Measurements from ENCODE around the gene HELZ. TPM values are rescaled to one million over a fixed set of nuclear protein-coding genes. Genes with fewer than 3 reads are reported as not detected.

HELZ gene
- total and polyA plus RNA-seq, 2 donors (not counting 1 experiment from before 2014, with no cell fraction given) = 10.4 to 97.8 TPM

DNA sequence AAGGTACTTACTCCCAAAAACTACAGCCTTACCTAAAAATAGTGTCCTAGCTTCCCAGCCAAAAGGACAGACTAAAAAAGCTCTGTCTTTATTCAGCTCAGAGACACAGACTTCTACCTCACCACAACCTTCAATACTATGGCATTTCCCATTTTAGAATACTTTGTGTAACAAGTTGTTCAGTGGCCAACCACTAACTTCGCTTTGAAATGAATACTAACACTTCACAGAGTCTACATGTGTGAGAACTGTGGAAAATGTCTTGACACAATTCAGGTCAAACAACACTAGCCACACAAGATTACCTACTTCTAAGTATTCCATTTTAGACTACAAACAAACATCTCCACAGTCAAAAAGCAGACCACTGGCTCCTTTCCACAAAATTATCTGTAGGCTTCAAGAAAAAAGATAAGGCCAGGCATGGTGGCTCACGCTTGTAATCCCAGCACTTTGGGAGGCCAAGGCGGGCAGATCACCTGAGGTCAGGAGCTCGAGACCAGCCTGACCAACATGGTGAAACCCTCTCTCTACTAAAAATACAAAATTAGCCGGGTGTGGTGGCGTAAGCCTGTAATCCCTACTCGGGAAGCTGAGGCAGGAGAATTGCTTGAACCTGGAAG is 3.2 kb downstream of the HELZ start:
- Histone ChIP-seq H3K9me3 (ENCODE audit: control extremely low read depth in 1 of 3, control insufficient read depth in 2 of 3, insufficient read depth in 1 of 3, low read length in 2 of 3) (no peaks in the 10 kb centered on the region), H3K4me2 (replicated peaks; ENCODE audit: low read depth, low read length, poor library complexity, severe bottlenecking) (no peak overlapping the region), H3K4me1 (ENCODE audit: control insufficient read depth in 2 of 2, insufficient read depth in 2 of 2, low read length in 2 of 2) (peaks cover 17 to 23% of the 10 kb centered on the region in 2 donors), H3K4me3 (ENCODE audit: control extremely low read depth in 1 of 5, extremely low read depth in 1 of 5, insufficient read depth in 1 of 5, low read depth in 2 of 5, low read length in 4 of 5) (no peak overlapping the region), H3K27ac (ENCODE audit: low read length in 2 of 2) (no peak overlapping the region), H3K9ac (ENCODE audit: low read length) (no peak overlapping the region), H2AFZ (ENCODE audit: insufficient read depth, low read depth, low read length, poor library complexity, severe bottlenecking) (no peak overlapping the region), H3K79me2 (ENCODE audit: control insufficient read depth, insufficient read depth, low read length) (peaks cover 80% of the 10 kb centered on the region), H3K27me3 (replicated peaks in 1 of 4; ENCODE audit: control extremely low read depth in 1 of 4, control insufficient read depth in 3 of 4, insufficient read depth in 4 of 4, low read length in 3 of 4) (peaks cover 0 to 8% (median 0%) of the 10 kb centered on the region in 4 experiments), H3K36me3 (replicated peaks in 1 of 2; ENCODE audit: control extremely low read depth in 1 of 2, control insufficient read depth in 1 of 2, extremely low read depth in 1 of 2, insufficient read depth in 2 of 2, low read length in 1 of 2) (peaks cover 3 to 41% of the 10 kb centered on the region in 2 experiments), H4K20me1 (ENCODE audit: control insufficient read depth, insufficient read depth, low read length, poor library complexity, severe bottlenecking) (peaks cover 28% of the 10 kb centered on the region)
- H3K9me3 Mint-ChIP-seq (ENCODE audit: insufficient read depth) = no peaks in the 10 kb centered on the region
- ATAC-seq (ENCODE audit: low read depth) = no peak
- 100% methylated on average over 1 of the region's 7 CpGs for WGBS (ENCODE audit: insufficient coverage)
- POLR2A ChIA-PET = no interaction called here
- H3K4me1 Mint-ChIP-seq = peaks cover 43% of the 10 kb centered on the region
- TF ChIP-seq, protein P1, sequence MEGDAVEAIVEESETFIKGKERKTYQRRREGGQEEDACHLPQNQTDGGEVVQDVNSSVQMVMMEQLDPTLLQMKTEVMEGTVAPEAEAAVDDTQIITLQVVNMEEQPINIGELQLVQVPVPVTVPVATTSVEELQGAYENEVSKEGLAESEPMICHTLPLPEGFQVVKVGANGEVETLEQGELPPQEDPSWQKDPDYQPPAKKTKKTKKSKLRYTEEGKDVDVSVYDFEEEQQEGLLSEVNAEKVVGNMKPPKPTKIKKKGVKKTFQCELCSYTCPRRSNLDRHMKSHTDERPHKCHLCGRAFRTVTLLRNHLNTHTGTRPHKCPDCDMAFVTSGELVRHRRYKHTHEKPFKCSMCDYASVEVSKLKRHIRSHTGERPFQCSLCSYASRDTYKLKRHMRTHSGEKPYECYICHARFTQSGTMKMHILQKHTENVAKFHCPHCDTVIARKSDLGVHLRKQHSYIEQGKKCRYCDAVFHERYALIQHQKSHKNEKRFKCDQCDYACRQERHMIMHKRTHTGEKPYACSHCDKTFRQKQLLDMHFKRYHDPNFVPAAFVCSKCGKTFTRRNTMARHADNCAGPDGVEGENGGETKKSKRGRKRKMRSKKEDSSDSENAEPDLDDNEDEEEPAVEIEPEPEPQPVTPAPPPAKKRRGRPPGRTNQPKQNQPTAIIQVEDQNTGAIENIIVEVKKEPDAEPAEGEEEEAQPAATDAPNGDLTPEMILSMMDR (IDR thresholded peaks at IDR 0.05) = no peak
- TF ChIP-seq EZH2 (IDR thresholded peaks at IDR 0.05; ENCODE audit: borderline replicate concordance, insufficient read depth, low read depth, low read length, poor library complexity, severe bottlenecking) = no peak
- no peak overlapping the region for H3K27ac Mint-ChIP-seq
- no peaks in the 10 kb centered on the region for H3K27me3 Mint-ChIP-seq
- intact Hi-C loops (cut with micrococcal nuclease) = no loop called here
- CTCF ChIA-PET = no interaction called here
- DNase-seq = no peak
- H3K4me3 Mint-ChIP-seq = no peak overlapping the region

DNA sequence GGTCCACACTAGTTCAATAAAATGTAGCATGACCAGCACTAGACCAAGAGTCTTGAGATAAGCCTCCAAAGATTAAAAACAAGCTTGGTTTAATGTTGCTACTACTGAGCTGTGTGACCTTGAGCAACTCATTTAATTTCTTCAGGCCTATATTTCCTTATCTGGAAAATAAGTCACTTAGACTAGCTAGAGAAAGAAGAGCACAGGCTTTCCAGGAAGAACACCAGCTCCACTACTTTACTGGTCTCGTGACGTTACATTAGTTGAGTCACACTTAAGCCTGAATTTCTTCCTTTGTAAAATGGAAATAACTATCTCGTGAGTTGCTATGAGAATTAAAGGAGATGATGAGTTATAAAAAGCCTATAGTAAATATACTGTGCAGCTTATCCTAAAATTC is 5.4 kb downstream of the HELZ start:
- ChIA-PET CTCF (interaction anchor here (0.6 to 1.5 kb wide), 2 partner anchors 18 to 134 kb away, joined by 3 to 5 read pairs; no protein-coding TSS in a partner anchor), POLR2A (no interaction called here)
- no peak overlapping the region for H3K27ac Mint-ChIP-seq
- Histone ChIP-seq H2AFZ (ENCODE audit: insufficient read depth, low read depth, low read length, poor library complexity, severe bottlenecking) (no peak overlapping the region), H3K4me3 (ENCODE audit: control extremely low read depth in 1 of 5, extremely low read depth in 1 of 5, insufficient read depth in 1 of 5, low read depth in 2 of 5, low read length in 4 of 5) (no peak overlapping the region), H4K20me1 (ENCODE audit: control insufficient read depth, insufficient read depth, low read length, poor library complexity, severe bottlenecking) (peaks cover 42% of the 10 kb centered on the region), H3K9me3 (ENCODE audit: control extremely low read depth in 1 of 3, control insufficient read depth in 2 of 3, insufficient read depth in 1 of 3, low read length in 2 of 3) (no peaks in the 10 kb centered on the region), H3K79me2 (ENCODE audit: control insufficient read depth, insufficient read depth, low read length) (peaks cover 87% of the 10 kb centered on the region), H3K36me3 (replicated peaks in 1 of 2; ENCODE audit: control extremely low read depth in 1 of 2, control insufficient read depth in 1 of 2, extremely low read depth in 1 of 2, insufficient read depth in 2 of 2, low read length in 1 of 2) (peaks cover 3 to 47% of the 10 kb centered on the region in 2 experiments), H3K27ac (ENCODE audit: low read length in 2 of 2) (no peak overlapping the region), H3K4me1 (ENCODE audit: control insufficient read depth in 2 of 2, insufficient read depth in 2 of 2, low read length in 2 of 2) (peaks cover 9 to 18% of the 10 kb centered on the region in 2 donors), H3K4me2 (replicated peaks; ENCODE audit: low read depth, low read length, poor library complexity, severe bottlenecking) (no peak overlapping the region), H3K27me3 (replicated peaks in 1 of 4; ENCODE audit: control extremely low read depth in 1 of 4, control insufficient read depth in 3 of 4, insufficient read depth in 4 of 4, low read length in 3 of 4) (no peaks in the 10 kb centered on the region), H3K9ac (ENCODE audit: low read length) (no peak overlapping the region)
- TF ChIP-seq, protein P1 (IDR thresholded peaks at IDR 0.05) = no peak
- TF ChIP-seq EZH2 (IDR thresholded peaks at IDR 0.05; ENCODE audit: borderline replicate concordance, insufficient read depth, low read depth, low read length, poor library complexity, severe bottlenecking) = no peak
- no peak for DNase-seq
- H3K9me3 Mint-ChIP-seq (ENCODE audit: insufficient read depth) = no peaks in the 10 kb centered on the region
- H3K27me3 Mint-ChIP-seq = no peaks in the 10 kb centered on the region
- no CpG with 5 or more reads among the region's 3 CpGs for WGBS (ENCODE audit: insufficient coverage)
- peaks cover 38% of the 10 kb centered on the region for H3K4me1 Mint-ChIP-seq
- intact Hi-C loops (cut with micrococcal nuclease) = no loop called here
- no peak for ATAC-seq (ENCODE audit: low read depth)
- H3K4me3 Mint-ChIP-seq = no peak overlapping the region

Measured in B cell (primary cell).